ENCODE measurements around the gene UBE2L6.
"Not testable (repeated sequence)": the region's sequence is repeated elsewhere in the genome, so short reads cannot be mapped to it uniquely, and the experiment has no call there.

Gene UBE2L6

GRCh38 chr11:57543593-57543992, 23.9 kb downstream of the UBE2L6 start:
- no peak overlapping the region for H3K27ac ChIP-seq
- no peak for TF ChIP-seq CTCF (conservative IDR thresholded peaks at IDR 0.05)
- TF ChIP-seq ZFX (IDR thresholded peaks at IDR 0.05) = no peak

GRCh38 chr11:57542582-57542981, 24.9 kb downstream of the UBE2L6 start:
- TF ChIP-seq CTCF (conservative IDR thresholded peaks at IDR 0.05) (no peak), ZFX (IDR thresholded peaks at IDR 0.05) (no peak)
- H3K27ac ChIP-seq = no peak overlapping the region

GRCh38 chr11:57541169-57541568, 26.3 kb downstream of the UBE2L6 start:
- no peak overlapping the region for H3K27ac ChIP-seq
- TF ChIP-seq ZFX (IDR thresholded peaks at IDR 0.05) (no peak), CTCF (conservative IDR thresholded peaks at IDR 0.05) (no peak)

- no peak overlapping the region for H3K27ac ChIP-seq
- no peak for TF ChIP-seq ZFX (IDR thresholded peaks at IDR 0.05)
- no peak for TF ChIP-seq CTCF (conservative IDR thresholded peaks at IDR 0.05)
Observed at GRCh38 chr11:57539342-57539741, 28.1 kb downstream of the UBE2L6 start.

- no peak within 1 kb of the TSS for H3K27ac ChIP-seq
- no peak for TF ChIP-seq ZFX (IDR thresholded peaks at IDR 0.05)
- no peak for TF ChIP-seq CTCF (conservative IDR thresholded peaks at IDR 0.05)
Observed at GRCh38 chr11:57536947-57537619, 30.4 kb downstream of the UBE2L6 start, which contains the start of gene SMTNL1. Gene SMTNL1 (plus strand): TSS chr11:57537595. CDS start chr11:57542643, 5,048 bp downstream.

- not testable (repeated sequence) for H3K27ac ChIP-seq
Observed at GRCh38 chr11:57534449-57534848, 33.0 kb downstream of the UBE2L6 start.

GRCh38 chr11:57530596-57531507, 36.6 kb downstream of the UBE2L6 start, which contains the start of gene TIMM10:
Gene TIMM10 (minus strand): TSS chr11:57530754. CDS start chr11:57530189, 565 bp downstream.
- H3K27ac ChIP-seq = peak within 1 kb of the TSS; percentile 88
- no peak for TF ChIP-seq CTCF (conservative IDR thresholded peaks at IDR 0.05)
